Measurements from ENCODE around the gene TPH1.

TPH1 gene

DNA sequence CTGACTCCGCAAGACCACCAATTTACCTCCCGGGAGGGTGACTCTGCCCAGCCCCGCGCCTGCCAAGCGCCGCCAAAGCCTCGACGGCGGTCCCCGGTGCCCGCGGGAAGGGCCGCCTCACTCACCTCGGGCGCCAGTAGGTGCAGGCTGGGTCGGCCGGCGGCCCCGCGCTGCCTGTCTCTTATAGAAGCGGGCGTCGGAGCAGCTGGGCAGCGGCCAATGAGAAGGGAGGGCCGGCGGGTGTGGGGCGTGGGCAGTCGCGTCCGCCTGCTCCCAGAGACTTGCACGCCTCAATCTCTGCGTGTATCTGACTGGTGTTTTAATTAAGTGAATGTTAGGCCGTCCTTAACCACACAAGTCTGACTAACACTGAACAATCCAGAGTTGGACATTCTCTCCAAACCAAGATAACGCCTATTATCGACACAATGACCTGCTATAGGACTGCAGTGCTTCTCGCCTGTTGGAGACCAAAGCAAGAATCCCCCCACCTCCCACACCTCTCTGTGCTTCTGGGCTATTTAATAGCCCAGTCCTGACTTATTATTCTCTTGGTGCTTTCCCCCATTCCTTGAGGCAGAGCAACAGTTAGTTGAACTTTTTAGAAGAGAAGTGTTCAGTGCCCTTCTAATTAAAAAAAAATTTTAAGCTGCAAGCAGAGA is at the start of gene TPH1:
Gene TPH1 (minus strand): TSS at position 154 of the 662 bp plus-strand sequence. CDS start 5,507 bp downstream, outside the sequence.
- H3K4me1 ChIP-seq (ENCODE audit: control insufficient read depth, low read length) = no peaks in the 10 kb centered on the region
- H4K20me1 ChIP-seq (ENCODE audit: control insufficient read depth, insufficient read depth, low read depth, low read length) = no peaks in the 10 kb centered on the region
- H3K4me2 ChIP-seq (ENCODE audit: low read length) = no peak within 1 kb of the TSS
- no peak within 1 kb of the TSS for H3K4me3 ChIP-seq (ENCODE audit: low read length)
- H3F3A ChIP-seq (ENCODE audit: control insufficient read depth, insufficient read depth) = no peaks in the 10 kb centered on the region
- no peaks in the 10 kb centered on the region; the same call in 1 of the 2 replicates for H3K9me3 ChIP-seq (ENCODE audit: control insufficient read depth, insufficient read depth, low read length)
- no peak within 1 kb of the TSS for H3K27ac ChIP-seq (ENCODE audit: low read depth, low read length)
- H3K36me3 ChIP-seq (ENCODE audit: control insufficient read depth, low read length) = no peaks in the 10 kb centered on the region
- H3K9me2 ChIP-seq (replicated peaks; ENCODE audit: control insufficient read depth, low read length) = no peaks in the 10 kb centered on the region
- no peaks in the 10 kb centered on the region for H3K79me2 ChIP-seq (ENCODE audit: control insufficient read depth, low read length)
- TF ChIP-seq EZH2phosphoT487 (IDR thresholded peaks at IDR 0.05; ENCODE audit: borderline replicate concordance, low read length) = no peak
- TF ChIP-seq, protein P1, sequence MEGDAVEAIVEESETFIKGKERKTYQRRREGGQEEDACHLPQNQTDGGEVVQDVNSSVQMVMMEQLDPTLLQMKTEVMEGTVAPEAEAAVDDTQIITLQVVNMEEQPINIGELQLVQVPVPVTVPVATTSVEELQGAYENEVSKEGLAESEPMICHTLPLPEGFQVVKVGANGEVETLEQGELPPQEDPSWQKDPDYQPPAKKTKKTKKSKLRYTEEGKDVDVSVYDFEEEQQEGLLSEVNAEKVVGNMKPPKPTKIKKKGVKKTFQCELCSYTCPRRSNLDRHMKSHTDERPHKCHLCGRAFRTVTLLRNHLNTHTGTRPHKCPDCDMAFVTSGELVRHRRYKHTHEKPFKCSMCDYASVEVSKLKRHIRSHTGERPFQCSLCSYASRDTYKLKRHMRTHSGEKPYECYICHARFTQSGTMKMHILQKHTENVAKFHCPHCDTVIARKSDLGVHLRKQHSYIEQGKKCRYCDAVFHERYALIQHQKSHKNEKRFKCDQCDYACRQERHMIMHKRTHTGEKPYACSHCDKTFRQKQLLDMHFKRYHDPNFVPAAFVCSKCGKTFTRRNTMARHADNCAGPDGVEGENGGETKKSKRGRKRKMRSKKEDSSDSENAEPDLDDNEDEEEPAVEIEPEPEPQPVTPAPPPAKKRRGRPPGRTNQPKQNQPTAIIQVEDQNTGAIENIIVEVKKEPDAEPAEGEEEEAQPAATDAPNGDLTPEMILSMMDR (IDR thresholded peaks at IDR 0.05; ENCODE audit: low read depth, low read length, poor library complexity, severe bottlenecking) = no peak
- peaks cover 11% of the 10 kb centered on the region; the same call in 1 of the 2 replicates for H3K27me3 ChIP-seq (ENCODE audit: control insufficient read depth, low read length)

DNA sequence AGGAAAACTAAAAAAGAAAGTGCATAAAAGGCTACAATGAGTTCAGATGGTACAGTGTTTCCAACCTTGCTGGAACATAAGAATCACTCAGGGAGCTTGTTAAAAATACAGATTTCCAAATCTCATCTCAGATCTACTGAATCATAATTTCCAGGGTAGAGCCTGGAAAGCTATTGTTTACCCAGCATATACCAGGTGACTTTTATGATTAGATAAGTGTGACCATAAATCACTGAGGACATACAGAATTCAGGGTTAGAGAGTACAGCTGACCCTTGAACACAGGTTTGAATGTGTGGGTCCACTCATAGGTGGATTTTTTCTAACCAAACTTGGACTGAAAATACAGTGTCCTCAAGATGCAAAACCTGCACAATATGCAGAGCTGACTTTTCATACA is 47.9 kb upstream of the TPH1 start:
- H3K9me3 ChIP-seq (ENCODE audit: control insufficient read depth, insufficient read depth, low read length) = no peaks in the 10 kb centered on the region
- H4K20me1 ChIP-seq (ENCODE audit: control insufficient read depth, insufficient read depth, low read depth, low read length) = no peaks in the 10 kb centered on the region
- no peak overlapping the region for H3K4me2 ChIP-seq (ENCODE audit: low read length)
- no peak overlapping the region for H3K4me3 ChIP-seq (ENCODE audit: low read length)
- H3K79me2 ChIP-seq (ENCODE audit: control insufficient read depth, low read length) = peaks cover 21% of the 10 kb centered on the region
- H3K4me1 ChIP-seq (ENCODE audit: control insufficient read depth, low read length) = no peaks in the 10 kb centered on the region
- no peak overlapping the region for H3K27ac ChIP-seq (ENCODE audit: low read depth, low read length)
- TF ChIP-seq, protein P1 (IDR thresholded peaks at IDR 0.05; ENCODE audit: low read depth, low read length, poor library complexity, severe bottlenecking) = no peak
- no peak for TF ChIP-seq EZH2phosphoT487 (IDR thresholded peaks at IDR 0.05; ENCODE audit: borderline replicate concordance, low read length)
- no peaks in the 10 kb centered on the region for H3F3A ChIP-seq (ENCODE audit: control insufficient read depth, insufficient read depth)
- H3K36me3 ChIP-seq (ENCODE audit: control insufficient read depth, low read length) = peaks cover 84% of the 10 kb centered on the region
- H3K9me2 ChIP-seq (replicated peaks; ENCODE audit: control insufficient read depth, low read length) = no peaks in the 10 kb centered on the region
- no peaks in the 10 kb centered on the region for H3K27me3 ChIP-seq (ENCODE audit: control insufficient read depth, low read length)

DNA sequence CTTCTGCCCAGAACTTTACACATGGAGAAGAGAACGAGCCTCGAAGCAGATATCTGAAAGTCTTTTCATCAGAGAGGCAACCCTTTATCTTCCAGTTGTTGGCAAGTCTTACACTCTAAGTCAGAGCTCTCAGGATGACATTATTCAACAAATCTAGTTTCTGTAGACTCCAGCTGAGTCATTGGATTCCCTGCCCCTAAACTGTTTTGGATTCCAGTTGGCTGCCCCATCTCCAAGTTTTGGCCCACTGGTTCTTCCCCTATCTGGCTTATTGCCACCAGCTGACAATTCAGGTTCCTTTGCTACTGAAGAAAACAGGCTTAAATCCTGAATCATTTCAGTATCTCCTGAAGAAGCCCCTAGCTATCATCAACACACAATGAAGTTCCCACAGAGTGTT is 45.7 kb upstream of the TPH1 start:
- Histone ChIP-seq H3K4me1 (ENCODE audit: control insufficient read depth, low read length) (no peaks in the 10 kb centered on the region), H3K9me3 (ENCODE audit: control insufficient read depth, insufficient read depth, low read length) (no peaks in the 10 kb centered on the region), H3K36me3 (ENCODE audit: control insufficient read depth, low read length) (peaks cover 94% of the 10 kb centered on the region), H3K27ac (ENCODE audit: low read depth, low read length) (no peak overlapping the region), H4K20me1 (ENCODE audit: control insufficient read depth, insufficient read depth, low read depth, low read length) (no peaks in the 10 kb centered on the region), H3K4me3 (ENCODE audit: low read length) (no peak overlapping the region), H3K79me2 (ENCODE audit: control insufficient read depth, low read length) (peaks cover 3% of the 10 kb centered on the region; the same call in 1 of the 2 replicates), H3K9me2 (replicated peaks; ENCODE audit: control insufficient read depth, low read length) (no peaks in the 10 kb centered on the region), H3F3A (ENCODE audit: control insufficient read depth, insufficient read depth) (no peaks in the 10 kb centered on the region), H3K27me3 (ENCODE audit: control insufficient read depth, low read length) (no peaks in the 10 kb centered on the region), H3K4me2 (ENCODE audit: low read length) (no peak overlapping the region)
- TF ChIP-seq, protein P1 (IDR thresholded peaks at IDR 0.05; ENCODE audit: low read depth, low read length, poor library complexity, severe bottlenecking) = no peak
- no peak for TF ChIP-seq EZH2phosphoT487 (IDR thresholded peaks at IDR 0.05; ENCODE audit: borderline replicate concordance, low read length)

Measured in DOHH2 (cell line).